Activated CD4-positive, alpha-beta T cell treated with anti-CD3 and anti-CD28 coated beads, Interleukin-2, amount 10 ng/mL, durations not matched to agents 24 days and 14 days (primary cell): Measurements from ENCODE around the gene CEL. TPM values are rescaled to one million over a fixed set of nuclear protein-coding genes. Genes with fewer than 3 reads are reported as not detected.

Experiments used
- DNase-seq: peaks from one replicate; pipeline ENCODE4 v3.0.0; 2022
- H3K27ac Mint-ChIP-seq: one replicate; pipeline ENCODE4 v1.8.0; 2022; ENCODE audit warnings: mild to moderate bottlenecking, mixed read lengths
- H3K27me3 Mint-ChIP-seq: one replicate; pipeline ENCODE4 v1.8.0; 2022; ENCODE audit warnings: mixed read lengths
- H3K36me3 Mint-ChIP-seq: one replicate; pipeline ENCODE4 v1.8.0; 2022; ENCODE audit warnings: low read depth, mild to moderate bottlenecking, mixed read lengths
- H3K4me1 Mint-ChIP-seq: one replicate; pipeline ENCODE4 v1.8.0; 2021; ENCODE audit warnings: mixed read lengths
- H3K4me3 Mint-ChIP-seq: one replicate; pipeline ENCODE4 v1.8.0; 2022; ENCODE audit warnings: mild to moderate bottlenecking, moderate library complexity, mixed read lengths
- H3K9me3 Mint-ChIP-seq: one replicate; pipeline ENCODE4 v1.8.0; 2021; ENCODE audit warnings: mixed read lengths
- intact Hi-C: fragments of 100-400 bp; cut with micrococcal nuclease; formaldehyde crosslinking; loops from one replicate; pipeline ENCODE4 v1.15.1; 2023
- total RNA-seq: library from RNA; stranded (reverse); gene quantifications from 2 replicates; pipeline ENCODE4 v1.2.3, GENCODE V29; 2022

CEL gene
- total RNA-seq, 1 donor from 2014 or later, result 2.0 TPM

DNA sequence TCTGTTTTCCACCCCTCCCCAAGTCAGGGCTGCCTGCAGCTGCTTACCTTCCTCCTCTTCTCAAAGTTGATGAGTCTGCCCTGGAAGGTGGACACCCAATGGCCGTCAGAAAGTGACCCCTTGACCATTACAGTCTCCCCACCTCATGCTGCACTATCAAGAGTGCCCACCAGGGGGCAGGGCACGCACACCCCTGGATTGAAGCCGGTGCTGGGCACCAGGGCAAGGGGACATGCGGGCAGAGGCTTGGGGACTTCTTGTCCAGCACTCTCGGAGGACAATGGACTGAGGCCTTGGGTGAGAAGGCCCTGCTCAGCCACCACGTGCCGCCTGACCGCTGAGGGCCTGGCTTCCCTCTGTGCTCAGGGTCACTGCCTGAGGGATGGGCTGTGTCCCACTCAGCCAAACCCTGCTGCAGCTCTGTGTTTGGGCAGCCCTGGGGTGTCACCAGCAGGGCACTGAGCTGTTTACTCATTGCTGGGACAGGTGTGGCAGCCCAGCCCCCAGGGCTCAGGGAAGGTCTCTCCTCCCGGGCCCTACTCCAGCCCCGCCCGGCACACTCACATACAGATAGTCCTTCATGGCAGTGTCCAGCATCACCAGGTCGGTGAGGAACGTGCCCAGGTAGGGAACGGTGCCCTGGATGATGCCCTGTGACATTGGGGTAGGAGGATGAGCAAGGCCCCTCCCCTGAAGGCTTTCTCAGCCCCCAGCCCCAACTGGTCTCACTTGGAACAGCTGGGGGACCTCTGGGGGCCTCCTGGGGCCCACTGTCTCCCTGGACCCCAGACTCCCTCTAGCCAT lies 41.6 kb downstream of the CEL start:
- H3K36me3 Mint-ChIP-seq, result peaks cover 56% of the 10 kb centered on the region
- DNase-seq, result peak; percentile 88
- H3K9me3 Mint-ChIP-seq, result no peaks in the 10 kb centered on the region
- intact Hi-C loops, result loop anchor here (1.0 kb wide), 1 partner anchor 41 kb away; no protein-coding TSS in a partner anchor
- H3K4me3 Mint-ChIP-seq, result no peak overlapping the region
- no peak overlapping the region for H3K27ac Mint-ChIP-seq
- peaks cover 3% of the 10 kb centered on the region for H3K4me1 Mint-ChIP-seq
- no peaks in the 10 kb centered on the region for H3K27me3 Mint-ChIP-seq

DNA sequence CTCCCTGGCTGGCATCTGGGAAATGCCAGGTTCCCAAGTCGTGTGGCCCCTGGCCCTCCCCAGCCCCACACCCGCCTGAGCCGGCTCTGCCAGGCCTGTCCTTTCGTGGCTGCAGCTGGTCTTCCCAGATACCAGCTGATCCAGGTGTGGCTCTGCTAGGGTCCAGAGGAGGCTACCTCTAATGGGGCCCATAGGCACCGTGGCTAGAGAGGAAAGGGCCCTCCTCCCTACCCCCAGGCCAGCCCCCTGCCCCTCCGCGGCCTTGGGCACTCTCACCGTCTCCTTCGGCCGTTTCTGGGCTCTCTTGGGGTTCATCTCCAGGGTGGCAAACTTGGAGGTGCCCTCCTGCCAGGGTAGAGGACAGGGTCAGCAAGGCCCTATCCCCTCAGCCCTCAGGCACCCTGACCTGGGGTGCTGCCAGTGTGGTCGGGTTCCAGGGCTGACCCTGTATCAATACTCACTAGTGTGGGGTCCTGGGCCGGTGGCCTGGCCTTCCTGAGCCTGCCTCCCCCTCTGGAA lies 42.3 kb downstream of the CEL start:
- H3K4me3 Mint-ChIP-seq, result no peak overlapping the region
- intact Hi-C loops, result loop anchor here (1.0 kb wide), 1 partner anchor 40 kb away; no protein-coding TSS in a partner anchor
- no peaks in the 10 kb centered on the region for H3K27me3 Mint-ChIP-seq
- DNase-seq, result no peak
- no peaks in the 10 kb centered on the region for H3K9me3 Mint-ChIP-seq
- no peak overlapping the region for H3K27ac Mint-ChIP-seq
- peaks cover 3% of the 10 kb centered on the region for H3K4me1 Mint-ChIP-seq
- peaks cover 50% of the 10 kb centered on the region for H3K36me3 Mint-ChIP-seq

DNA sequence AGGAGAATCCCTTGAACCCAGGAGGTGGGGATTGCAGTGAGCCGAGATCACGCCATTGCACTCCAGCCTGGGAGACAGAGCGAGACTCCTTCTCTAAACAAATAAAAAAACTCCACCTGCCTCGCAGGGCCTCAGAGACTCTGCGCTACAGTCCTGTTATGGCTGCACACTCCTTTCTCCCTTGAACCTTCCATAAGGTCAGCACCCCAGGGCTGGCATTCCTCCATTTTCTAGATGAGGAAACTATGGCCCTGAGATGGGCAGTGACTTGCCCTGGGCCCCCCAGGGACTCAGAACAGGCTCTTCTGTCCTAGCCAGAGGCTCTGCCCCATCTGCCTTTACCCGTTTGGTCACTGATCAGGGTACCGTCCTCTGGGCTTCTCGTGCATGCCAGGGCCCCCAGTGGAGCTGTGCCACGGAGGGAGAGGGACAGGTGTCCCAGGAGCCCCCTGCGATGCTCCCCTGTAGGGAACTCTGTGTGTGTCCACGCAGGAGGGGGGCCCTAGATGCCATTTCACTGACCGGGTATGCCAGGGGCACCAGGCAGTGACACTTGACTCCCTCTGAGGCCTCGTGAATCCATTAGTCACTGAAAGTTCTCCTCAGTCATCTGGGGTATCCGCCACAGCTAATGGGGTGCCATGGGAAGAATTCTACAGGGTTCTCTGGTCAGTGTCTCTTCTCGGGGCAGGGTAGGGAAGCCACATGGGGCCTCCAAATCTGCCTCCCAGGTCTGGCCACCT lies 43.1 kb downstream of the CEL start:
- no peak overlapping the region for H3K27ac Mint-ChIP-seq
- DNase-seq, result no peak
- H3K4me1 Mint-ChIP-seq, result peaks cover 3% of the 10 kb centered on the region
- no peak overlapping the region for H3K4me3 Mint-ChIP-seq
- intact Hi-C loops, result no loop called here
- H3K9me3 Mint-ChIP-seq, result no peaks in the 10 kb centered on the region
- H3K27me3 Mint-ChIP-seq, result no peaks in the 10 kb centered on the region
- peaks cover 48% of the 10 kb centered on the region for H3K36me3 Mint-ChIP-seq

DNA sequence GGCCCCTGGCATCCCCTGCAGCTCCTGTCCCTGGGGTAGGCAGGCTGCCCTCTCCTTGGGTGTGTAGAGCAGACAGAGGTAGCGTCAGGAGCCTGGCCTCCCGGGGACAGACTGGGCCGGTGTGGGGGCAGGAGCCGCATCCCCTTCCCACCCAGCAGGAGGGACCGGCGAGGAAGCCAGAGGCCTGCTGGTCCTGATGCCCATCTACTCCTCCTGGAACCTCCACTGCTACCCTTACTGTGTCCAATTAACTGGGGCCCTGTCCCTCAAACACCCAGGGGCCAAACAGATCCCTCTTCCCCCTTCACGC lies 43.6 kb downstream of the CEL start:
- H3K9me3 Mint-ChIP-seq, result no peaks in the 10 kb centered on the region
- H3K4me1 Mint-ChIP-seq, result peaks cover 7% of the 10 kb centered on the region
- intact Hi-C loops, result no loop called here
- H3K36me3 Mint-ChIP-seq, result peaks cover 49% of the 10 kb centered on the region
- H3K27ac Mint-ChIP-seq, result no peak overlapping the region
- no peak for DNase-seq
- no peak overlapping the region for H3K4me3 Mint-ChIP-seq
- no peaks in the 10 kb centered on the region for H3K27me3 Mint-ChIP-seq

DNA sequence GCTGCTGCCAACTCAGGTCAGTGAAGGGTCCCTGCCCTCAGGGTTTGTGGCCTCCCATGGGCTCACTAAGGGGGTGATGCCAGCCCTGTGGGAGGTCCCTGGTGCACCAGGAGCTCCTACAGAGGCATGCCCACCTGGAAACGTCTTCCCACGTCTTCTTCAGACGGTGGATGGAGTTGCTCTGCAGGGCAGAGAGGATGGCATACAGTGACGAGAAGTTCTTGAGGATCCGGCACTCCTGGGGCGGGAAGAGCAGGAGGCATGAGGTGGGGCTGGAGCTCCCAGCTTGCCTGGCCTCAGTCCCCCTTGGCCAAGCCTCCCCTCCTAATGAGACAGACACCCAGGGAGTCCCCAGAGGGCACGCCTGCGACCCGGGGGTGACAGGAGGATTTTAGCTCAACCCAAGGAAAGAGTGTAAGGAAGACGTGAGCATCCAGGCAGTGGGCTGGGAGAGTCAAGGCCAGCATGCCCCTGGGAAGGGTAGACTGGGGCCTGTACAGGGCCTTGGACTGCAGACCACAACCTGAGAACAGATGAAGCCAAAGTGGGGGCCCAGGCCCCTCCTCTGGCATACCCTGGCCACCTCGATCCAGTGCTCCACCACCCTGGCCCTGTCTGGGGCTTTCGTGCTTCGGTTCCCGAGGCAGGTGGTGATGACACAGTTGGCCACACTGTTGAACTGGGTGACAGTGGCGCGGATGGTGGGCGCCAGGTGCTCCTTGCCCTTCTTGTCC lies 44.9 kb downstream of the CEL start:
- peaks cover 42% of the 10 kb centered on the region for H3K36me3 Mint-ChIP-seq
- no peak for DNase-seq
- H3K4me3 Mint-ChIP-seq, result no peak overlapping the region
- intact Hi-C loops, result no loop called here
- H3K4me1 Mint-ChIP-seq, result peaks cover 7% of the 10 kb centered on the region
- H3K27me3 Mint-ChIP-seq, result no peaks in the 10 kb centered on the region
- H3K27ac Mint-ChIP-seq, result no peak overlapping the region
- no peaks in the 10 kb centered on the region for H3K9me3 Mint-ChIP-seq

DNA sequence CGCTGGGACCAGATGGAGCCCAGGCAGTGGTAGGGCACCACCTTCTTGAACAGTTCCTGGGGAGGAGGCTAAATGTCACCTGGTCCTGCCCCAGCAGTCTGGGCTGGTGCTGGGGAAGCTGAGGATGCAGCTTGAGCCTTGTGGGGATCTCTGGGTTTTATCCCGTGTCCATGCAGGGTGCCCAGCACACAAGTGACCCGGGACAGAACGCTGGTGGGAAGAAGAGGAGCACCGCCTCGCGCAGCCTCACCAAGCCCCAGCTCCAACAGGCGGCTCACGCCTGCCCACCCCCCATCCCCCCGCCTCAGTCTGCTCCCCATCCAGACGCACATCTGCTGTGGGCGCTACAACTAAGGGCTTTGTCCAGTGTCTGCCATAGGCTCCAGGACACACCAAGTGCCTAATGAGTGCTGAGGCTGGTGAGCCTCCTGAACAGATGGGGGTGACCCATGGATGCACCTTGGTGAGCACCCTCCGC lies 45.5 kb downstream of the CEL start:
- no peak overlapping the region for H3K27ac Mint-ChIP-seq
- H3K4me3 Mint-ChIP-seq, result no peak overlapping the region
- peaks cover 40% of the 10 kb centered on the region for H3K36me3 Mint-ChIP-seq
- intact Hi-C loops, result no loop called here
- H3K27me3 Mint-ChIP-seq, result no peaks in the 10 kb centered on the region
- no peaks in the 10 kb centered on the region for H3K9me3 Mint-ChIP-seq
- peaks cover 7% of the 10 kb centered on the region for H3K4me1 Mint-ChIP-seq
- no peak for DNase-seq

DNA sequence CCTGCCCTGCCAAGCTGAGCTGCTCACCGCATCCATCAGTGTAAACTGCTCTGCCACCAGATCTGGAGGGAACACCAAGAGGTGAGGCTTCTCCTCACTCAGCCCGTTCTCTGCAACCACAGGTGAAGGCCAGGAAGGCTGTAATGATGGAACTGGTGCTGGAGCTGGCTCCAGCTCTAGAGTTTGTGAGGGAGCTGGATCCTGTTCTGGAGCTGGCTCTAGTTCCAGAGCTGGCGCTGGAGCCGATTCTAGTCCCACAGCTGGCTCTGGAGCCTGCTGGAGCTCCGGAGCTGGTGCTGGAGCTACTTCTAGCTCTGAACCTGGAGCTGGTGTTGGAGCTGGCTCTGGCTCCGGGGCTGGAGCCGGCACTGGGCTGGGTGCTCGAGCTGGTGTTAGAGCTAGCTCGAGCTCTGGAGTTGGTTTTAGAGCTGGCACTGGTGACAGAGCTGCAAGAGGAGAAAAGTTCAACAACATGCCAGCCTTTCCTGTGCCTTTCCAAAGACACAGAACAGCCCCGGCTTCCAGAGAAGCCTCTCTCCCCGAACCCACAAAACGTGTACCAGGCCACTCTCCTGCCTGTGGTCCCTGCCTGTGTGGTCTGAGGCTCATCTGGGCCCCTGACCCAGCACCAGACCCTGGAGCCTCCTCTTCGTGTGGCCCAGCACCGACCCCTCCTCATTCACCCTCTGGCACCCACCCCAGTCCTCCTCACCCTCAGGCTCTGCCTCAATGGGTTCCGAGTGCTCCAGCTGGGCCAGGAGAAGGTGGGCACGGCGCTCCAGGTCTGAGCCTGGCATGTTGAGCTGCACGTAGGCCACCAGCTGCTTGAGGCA lies 46.4 kb downstream of the CEL start:
- Mint-ChIP-seq H3K4me3 (no peak overlapping the region), H3K27me3 (no peaks in the 10 kb centered on the region), H3K4me1 (peaks cover 10% of the 10 kb centered on the region), H3K36me3 (peaks cover 34% of the 10 kb centered on the region), H3K9me3 (no peaks in the 10 kb centered on the region), H3K27ac (no peak overlapping the region)
- no peak for DNase-seq
- intact Hi-C loops, result no loop called here

DNA sequence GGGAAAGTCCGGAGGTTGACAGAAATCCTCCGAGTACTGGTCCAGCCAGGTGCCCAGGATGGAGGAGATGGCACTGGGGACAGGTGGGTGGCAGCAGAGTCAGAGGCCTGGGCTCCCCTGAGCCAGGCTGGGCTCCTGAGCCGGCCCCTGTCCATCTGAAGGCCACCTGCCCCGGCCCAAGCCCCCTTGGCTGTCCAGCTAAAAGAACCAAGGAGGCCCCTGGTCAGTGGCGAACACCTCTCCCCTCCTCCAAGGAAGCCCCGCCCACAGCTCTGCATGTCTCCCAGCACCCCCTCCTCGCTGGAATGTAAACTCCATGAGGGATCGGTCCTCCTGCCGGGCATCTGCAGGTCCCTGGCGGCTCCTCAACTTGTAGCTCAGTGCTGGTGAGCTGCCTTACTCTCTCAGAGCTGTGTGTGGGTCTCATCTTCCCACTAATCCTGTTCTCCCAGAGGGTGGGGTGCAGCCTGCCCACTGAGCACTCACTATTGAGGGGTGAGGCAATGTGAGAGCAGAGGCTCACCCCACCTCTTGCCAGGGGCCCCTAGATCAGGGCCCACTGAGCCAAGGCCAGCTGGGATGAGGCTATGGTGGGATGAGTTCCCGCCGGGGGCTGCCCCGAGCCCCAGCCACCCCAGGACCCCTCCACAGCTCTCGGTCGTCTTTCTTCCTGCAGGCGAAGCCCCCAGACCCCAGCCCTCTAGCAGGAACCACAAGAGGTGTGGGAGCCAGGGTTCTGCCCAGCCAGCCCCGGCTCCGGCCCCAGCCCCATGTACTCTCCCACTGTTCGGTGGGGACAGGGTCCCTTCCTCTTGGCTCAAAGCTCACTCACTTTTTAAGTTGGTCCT lies 47.2 kb downstream of the CEL start:
- intact Hi-C loops, result no loop called here
- Mint-ChIP-seq H3K9me3 (no peaks in the 10 kb centered on the region), H3K4me1 (peaks cover 17% of the 10 kb centered on the region), H3K4me3 (no peak overlapping the region), H3K27ac (no peak overlapping the region), H3K27me3 (no peaks in the 10 kb centered on the region), H3K36me3 (peaks cover 33% of the 10 kb centered on the region)
- DNase-seq, result no peak

DNA sequence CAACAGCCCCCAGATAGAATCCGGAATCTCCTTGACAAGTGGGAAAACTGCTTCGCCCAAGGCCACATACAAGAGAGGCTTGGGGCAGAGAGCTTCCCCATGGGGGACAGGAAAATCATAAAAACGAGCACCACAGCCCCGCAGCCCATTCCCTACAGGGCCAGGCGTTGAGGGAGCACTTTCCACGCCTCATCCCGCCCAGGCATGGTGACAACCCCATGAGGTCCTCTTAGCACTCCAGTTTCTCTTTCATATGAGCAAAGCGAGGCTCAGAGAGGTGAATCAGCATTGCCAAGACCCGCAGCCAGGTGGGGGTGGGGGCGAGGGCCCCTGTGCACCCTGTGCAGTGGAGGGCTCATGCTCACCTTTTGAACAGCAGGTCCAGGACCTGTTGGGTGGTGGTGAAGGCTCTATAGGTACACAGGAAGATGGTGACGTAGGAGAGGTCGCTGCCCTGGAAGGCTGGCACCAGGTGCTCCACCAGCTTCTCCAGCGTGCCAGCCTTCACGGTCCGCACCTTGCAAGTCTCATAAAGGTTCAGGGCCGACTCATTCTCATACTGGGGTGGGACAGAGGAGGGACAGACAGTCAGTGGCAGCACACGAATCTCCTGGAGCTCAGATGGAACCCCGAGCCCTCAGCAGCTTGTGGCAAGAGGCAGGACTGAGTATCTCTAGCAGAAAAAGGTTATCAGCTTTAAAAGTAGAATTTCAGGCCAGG lies 48.3 kb downstream of the CEL start:
- intact Hi-C loops, result no loop called here
- H3K27ac Mint-ChIP-seq, result peak overlapping the region; percentile 29
- H3K27me3 Mint-ChIP-seq, result no peaks in the 10 kb centered on the region
- no peaks in the 10 kb centered on the region for H3K9me3 Mint-ChIP-seq
- DNase-seq, result no peak
- H3K4me1 Mint-ChIP-seq, result peaks cover 23% of the 10 kb centered on the region
- H3K36me3 Mint-ChIP-seq, result peaks cover 24% of the 10 kb centered on the region
- H3K4me3 Mint-ChIP-seq, result no peak overlapping the region

DNA sequence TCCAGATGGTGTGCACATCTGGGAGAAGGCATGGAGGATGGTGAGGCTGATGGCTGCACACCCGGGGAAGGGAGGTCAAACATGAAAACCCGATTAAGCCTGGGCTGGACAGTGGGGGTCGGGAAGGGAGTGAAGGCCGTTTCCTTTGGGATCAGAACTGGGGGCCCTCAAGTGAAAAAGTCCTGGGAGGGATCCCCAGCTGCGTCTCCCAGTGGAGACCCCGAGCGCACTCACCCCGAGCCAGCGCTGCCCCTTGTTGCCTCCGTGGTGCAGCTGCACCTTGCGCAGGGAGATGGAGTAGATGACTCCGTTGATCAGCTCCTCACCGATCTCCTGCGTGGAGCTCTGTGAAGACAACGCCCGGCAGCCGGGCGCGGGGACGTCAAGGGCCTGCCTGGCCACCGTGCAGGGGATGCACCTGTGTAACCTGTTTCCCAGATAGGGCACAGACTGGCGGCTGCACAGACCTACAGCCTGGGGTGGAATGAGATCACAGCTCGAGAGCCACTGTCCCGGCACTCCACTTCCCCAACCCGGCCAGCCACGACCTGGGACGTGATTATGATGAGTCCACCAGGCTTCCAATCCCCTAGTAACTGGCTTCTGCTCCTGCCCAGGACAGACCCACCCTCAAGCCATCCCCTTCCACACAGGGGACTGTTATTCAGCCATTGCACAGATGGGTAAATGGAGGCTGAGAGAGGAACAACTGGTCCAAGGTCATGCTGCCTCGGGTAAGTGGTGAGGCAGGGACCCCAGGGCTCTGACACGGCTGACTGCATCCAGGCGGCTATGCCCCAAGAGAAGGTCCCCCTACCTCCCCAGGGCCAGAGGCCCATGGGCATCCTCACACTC lies 50.3 kb downstream of the CEL start:
- H3K4me1 Mint-ChIP-seq, result peaks cover 31% of the 10 kb centered on the region
- H3K9me3 Mint-ChIP-seq, result no peaks in the 10 kb centered on the region
- no peak overlapping the region for H3K4me3 Mint-ChIP-seq
- H3K27me3 Mint-ChIP-seq, result no peaks in the 10 kb centered on the region
- H3K36me3 Mint-ChIP-seq, result peaks cover 21% of the 10 kb centered on the region
- intact Hi-C loops, result no loop called here
- no peak for DNase-seq
- peak overlapping the region; percentile 78 for H3K27ac Mint-ChIP-seq

DNA sequence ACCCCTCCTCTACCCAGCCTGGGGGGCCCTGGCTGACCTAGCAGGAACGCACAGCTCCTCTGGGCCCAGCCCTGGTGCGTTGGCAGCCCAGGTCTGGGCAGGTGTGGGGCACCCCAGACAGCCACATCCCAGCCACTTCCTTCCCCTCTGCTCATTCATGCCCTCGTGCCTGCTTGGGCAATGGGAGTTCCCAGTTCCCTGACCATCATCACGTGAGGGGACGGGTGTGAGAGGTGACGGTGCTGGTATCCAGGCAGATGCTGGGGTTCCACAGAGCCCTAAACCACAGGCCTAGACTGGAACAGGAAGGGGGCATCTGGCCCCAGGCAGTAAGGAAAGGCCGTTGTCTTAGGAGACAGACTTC lies 50.9 kb downstream of the CEL start:
- intact Hi-C loops, result no loop called here
- no peaks in the 10 kb centered on the region for H3K27me3 Mint-ChIP-seq
- peak overlapping the region; percentile 78 for H3K27ac Mint-ChIP-seq
- no peaks in the 10 kb centered on the region for H3K9me3 Mint-ChIP-seq
- DNase-seq, result no peak
- peaks cover 21% of the 10 kb centered on the region for H3K36me3 Mint-ChIP-seq
- H3K4me3 Mint-ChIP-seq, result no peak overlapping the region
- peaks cover 35% of the 10 kb centered on the region for H3K4me1 Mint-ChIP-seq
